Uterus (tissue), 2 donors: ENCODE data around the gene SUSD1.

Experiments
- CTCF ChIP-seq, 4 experiments: fragments of 200-600 bp in 2 of 4; fragments of 450-650 bp in 2 of 4; sonication (generic) in 2 of 4; IDR thresholded peaks; one replicate each; pipeline ENCODE4 v1.5.1; 2016 to 2019; ENCODE audit warnings: antibody characterized with exemption in 4 of 4, mild to moderate bottlenecking in 2 of 4, moderate library complexity in 1 of 4
- POLR2A ChIP-seq, 2 donors: fragments of 450-650 bp; IDR thresholded peaks; one replicate each; pipeline ENCODE4 v1.6.1; 2016; ENCODE audit warnings: antibody characterized with exemption in 2 of 2, mild to moderate bottlenecking in 1 of 2, moderate library complexity in 1 of 2

- TF ChIP-seq POLR2A (IDR thresholded peaks at IDR 0.05) (no peak), CTCF (IDR thresholded peaks at IDR 0.05) (no peak)
These were observed 177.3 kb downstream of the SUSD1 start for GRCh38 chr9:111997831-111998230.
